DMS79 (cell line): ENCODE measurements around the gene CLMN.

Experiments used
- DNase-seq: peaks from one replicate; lab custom pipeline; 2025; lab: John Stamatoyannopoulos, UW

CLMN gene

GRCh38 chr14:95134304-95134933 lies 185.3 kb downstream of the CLMN start:
- DNase-seq = no peak

- no peak for DNase-seq
Measured at GRCh38 chr14:95133282-95133681, 186.4 kb downstream of the CLMN start.

- DNase-seq = no peak
Measured at GRCh38 chr14:95132760-95133159, 186.9 kb downstream of the CLMN start.
